GM19023 (cell line): Measurements from ENCODE around the gene MPLKIP.
"Not testable (repeated sequence)": the region's sequence is repeated elsewhere in the genome, so short reads cannot be mapped to it uniquely, and the experiment has no call there.

Experiments used
- ATAC-seq: cut with Tn5 transposase; IDR thresholded peaks from one replicate; pipeline ENCODE4 v1.9.1; 2021; ENCODE audit warnings: mild to moderate bottlenecking, moderate library complexity; ENCODE audit not compliant: unreplicated experiment

MPLKIP gene

GRCh38 chr7:40133561-40134427 is 628 bp downstream of the MPLKIP start:
- peak; percentile 59 for ATAC-seq

- ATAC-seq: no peak
Measured at GRCh38 chr7:40122940-40123254, 11.5 kb downstream of the MPLKIP start.

- ATAC-seq: not testable (repeated sequence)
Measured at GRCh38 chr7:40122100-40122939, 12.1 kb downstream of the MPLKIP start.

- ATAC-seq: no peak
Measured at GRCh38 chr7:40120020-40120419, 14.4 kb downstream of the MPLKIP start.

GRCh38 chr7:40118201-40118600 is 16.2 kb downstream of the MPLKIP start:
- not testable (repeated sequence) for ATAC-seq

GRCh38 chr7:40117199-40117598 is 17.2 kb downstream of the MPLKIP start:
- ATAC-seq: not testable (repeated sequence)

- no peak for ATAC-seq
Measured at GRCh38 chr7:40115936-40116335, 18.5 kb downstream of the MPLKIP start.

GRCh38 chr7:40105879-40106473 is 28.4 kb downstream of the MPLKIP start:
- ATAC-seq: no peak

GRCh38 chr7:40102897-40103296 is 31.5 kb downstream of the MPLKIP start:
- ATAC-seq: no peak

- no peak for ATAC-seq
Measured at GRCh38 chr7:40101201-40101600, 33.2 kb downstream of the MPLKIP start.

GRCh38 chr7:40099837-40100236 is 34.6 kb downstream of the MPLKIP start:
- no peak for ATAC-seq

GRCh38 chr7:40098810-40099209 is 35.6 kb downstream of the MPLKIP start:
- ATAC-seq: no peak

GRCh38 chr7:40097728-40098127 is 36.7 kb downstream of the MPLKIP start:
- no peak for ATAC-seq

GRCh38 chr7:40095695-40096327 is 38.6 kb downstream of the MPLKIP start:
- ATAC-seq: no peak

GRCh38 chr7:40095230-40095629 is 39.2 kb downstream of the MPLKIP start:
- no peak for ATAC-seq

- ATAC-seq: no peak
Measured at GRCh38 chr7:40093631-40094350, 40.6 kb downstream of the MPLKIP start.

- ATAC-seq: no peak
Measured at GRCh38 chr7:40092182-40092581, 42.2 kb downstream of the MPLKIP start.

- no peak for ATAC-seq
Measured at GRCh38 chr7:40077849-40078248, 56.6 kb downstream of the MPLKIP start.
